ENCODE results near the gene LCT. TPM values are rescaled to one million over a fixed set of nuclear protein-coding genes. Genes with fewer than 3 reads are reported as not detected.

Gene LCT
- total and polyA plus RNA-seq, 2 of the 4 experiments (the other 2 are of a cell fraction), result under 0.01 TPM; not detected in 1

DNA sequence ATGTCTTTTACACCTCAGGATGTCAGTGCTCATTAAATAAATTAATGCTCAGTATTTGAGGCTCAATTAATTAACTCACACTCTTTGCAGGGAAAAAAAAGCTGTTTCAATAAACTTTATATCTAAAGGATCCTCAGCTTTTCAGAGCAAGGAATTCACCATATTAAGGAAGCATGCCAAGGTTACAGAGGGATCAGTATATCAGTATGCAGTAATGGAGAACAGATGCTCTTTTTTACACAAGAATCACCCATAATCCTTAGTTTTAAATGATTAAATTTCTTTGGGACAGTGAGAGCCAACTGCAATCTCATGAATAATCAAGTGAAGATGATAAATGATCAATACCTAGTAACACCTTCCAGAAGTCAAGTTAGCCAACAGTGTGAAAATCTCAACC is 14.9 kb upstream of the LCT start:
- in situ Hi-C loops (cut with MboI; ENCODE audit: low sequenced_read_pairs) (no loop called here), dilution Hi-C loops (cut with HindIII; ENCODE audit: low sequenced_read_pairs, unreplicated experiment) (no loop called here), intact Hi-C loops (cut with micrococcal nuclease) (no loop called here)
- H3K4me2 ChIP-seq (ENCODE audit: low read depth, low read length), result no peak overlapping the region
- no peak overlapping the region for H4K5ac ChIP-seq (ENCODE audit: low read depth, low read length)
- no TSS peak for BruUV-seq (replicated peaks)
- no peak overlapping the region for H3K56ac ChIP-seq (ENCODE audit: extremely low read depth, insufficient read depth, low read length)
- no peak overlapping the region for H2BK15ac ChIP-seq (ENCODE audit: low read depth, low read length)
- no peaks in the 10 kb centered on the region; the same call in 1 of the 2 replicates for H3K9me1 ChIP-seq (ENCODE audit: insufficient read depth, low read length)
- H2AK5ac ChIP-seq (ENCODE audit: low read depth, low read length), result no peak overlapping the region
- peaks cover 9% of the 10 kb centered on the region for H3K36me3 ChIP-seq (ENCODE audit: control insufficient read depth, insufficient read depth, low read length)
- no peak overlapping the region for H3K4ac ChIP-seq (ENCODE audit: low read depth, low read length)
- no peaks in the 10 kb centered on the region for H3K79me1 ChIP-seq (ENCODE audit: low read depth in 1 of 2, low read length in 2 of 2)
- no peaks in the 10 kb centered on the region for H3K27me3 ChIP-seq (ENCODE audit: control insufficient read depth, insufficient read depth, low read length)
- TF ChIP-seq, protein P1, sequence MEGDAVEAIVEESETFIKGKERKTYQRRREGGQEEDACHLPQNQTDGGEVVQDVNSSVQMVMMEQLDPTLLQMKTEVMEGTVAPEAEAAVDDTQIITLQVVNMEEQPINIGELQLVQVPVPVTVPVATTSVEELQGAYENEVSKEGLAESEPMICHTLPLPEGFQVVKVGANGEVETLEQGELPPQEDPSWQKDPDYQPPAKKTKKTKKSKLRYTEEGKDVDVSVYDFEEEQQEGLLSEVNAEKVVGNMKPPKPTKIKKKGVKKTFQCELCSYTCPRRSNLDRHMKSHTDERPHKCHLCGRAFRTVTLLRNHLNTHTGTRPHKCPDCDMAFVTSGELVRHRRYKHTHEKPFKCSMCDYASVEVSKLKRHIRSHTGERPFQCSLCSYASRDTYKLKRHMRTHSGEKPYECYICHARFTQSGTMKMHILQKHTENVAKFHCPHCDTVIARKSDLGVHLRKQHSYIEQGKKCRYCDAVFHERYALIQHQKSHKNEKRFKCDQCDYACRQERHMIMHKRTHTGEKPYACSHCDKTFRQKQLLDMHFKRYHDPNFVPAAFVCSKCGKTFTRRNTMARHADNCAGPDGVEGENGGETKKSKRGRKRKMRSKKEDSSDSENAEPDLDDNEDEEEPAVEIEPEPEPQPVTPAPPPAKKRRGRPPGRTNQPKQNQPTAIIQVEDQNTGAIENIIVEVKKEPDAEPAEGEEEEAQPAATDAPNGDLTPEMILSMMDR (conservative IDR thresholded peaks at IDR 0.05; ENCODE audit: low read depth, low read length), result no peak
- TF ChIP-seq RCOR1 (IDR thresholded peaks at IDR 0.05; ENCODE audit: insufficient replicate concordance, low read length) (no peak), POLR2A (IDR thresholded peaks at IDR 0.05; ENCODE audit: low read depth, low read length) (no peak), RFX5 (IDR thresholded peaks at IDR 0.05; ENCODE audit: low read depth, low read length) (no peak), MAFK (IDR thresholded peaks at IDR 0.05; ENCODE audit: low read depth, low read length) (no peak), RAD21 (IDR thresholded peaks at IDR 0.05; ENCODE audit: low read length) (no peak), NFE2L2 (IDR thresholded peaks at IDR 0.05; ENCODE audit: low read depth, low read length) (no peak), MAZ (IDR thresholded peaks at IDR 0.05; ENCODE audit: borderline replicate concordance, low read depth, low read length) (no peak)
- TF ChIP-seq, protein P2, sequence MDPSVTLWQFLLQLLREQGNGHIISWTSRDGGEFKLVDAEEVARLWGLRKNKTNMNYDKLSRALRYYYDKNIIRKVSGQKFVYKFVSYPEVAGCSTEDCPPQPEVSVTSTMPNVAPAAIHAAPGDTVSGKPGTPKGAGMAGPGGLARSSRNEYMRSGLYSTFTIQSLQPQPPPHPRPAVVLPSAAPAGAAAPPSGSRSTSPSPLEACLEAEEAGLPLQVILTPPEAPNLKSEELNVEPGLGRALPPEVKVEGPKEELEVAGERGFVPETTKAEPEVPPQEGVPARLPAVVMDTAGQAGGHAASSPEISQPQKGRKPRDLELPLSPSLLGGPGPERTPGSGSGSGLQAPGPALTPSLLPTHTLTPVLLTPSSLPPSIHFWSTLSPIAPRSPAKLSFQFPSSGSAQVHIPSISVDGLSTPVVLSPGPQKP (IDR thresholded peaks at IDR 0.05; ENCODE audit: borderline replicate concordance, low read depth, low read length), result no peak
- ChIA-PET CTCF (no interaction called here), POLR2A (ENCODE audit: unreplicated experiment) (no interaction called here)
- no peak overlapping the region for H2AK9ac ChIP-seq (replicated peaks; ENCODE audit: low read depth, low read length, poor library complexity)
- no peak overlapping the region for H4K8ac ChIP-seq (ENCODE audit: low read depth in 2 of 2, low read length in 2 of 2)
- no peaks in the 10 kb centered on the region for H4K20me1 ChIP-seq (ENCODE audit: insufficient read depth, low read length)
- H2BK120ac ChIP-seq (ENCODE audit: low read depth, low read length), result no peak overlapping the region
- H2AFZ ChIP-seq (replicated peaks; ENCODE audit: low read length, poor library complexity), result no peak overlapping the region
- H3K23ac ChIP-seq (ENCODE audit: low read depth, low read length), result no peak overlapping the region
- H3K18ac ChIP-seq (ENCODE audit: low read depth, low read length), result no peak overlapping the region
- 0 out of 2 replicates have a peak, but pooled peaks have one; percentile 35 for ATAC-seq (ENCODE audit: low read depth)
- H2BK5ac ChIP-seq (ENCODE audit: low read depth, low read length, poor library complexity, severe bottlenecking), result no peak overlapping the region
- peak; percentile 15 for DNase-seq
- no peak overlapping the region for H3K9ac ChIP-seq (ENCODE audit: low read depth, low read length)
- H3K27ac ChIP-seq (ENCODE audit: insufficient read depth, low read length), result no peak overlapping the region
- H2BK20ac ChIP-seq (ENCODE audit: low read depth, low read length), result no peak overlapping the region
- H3K4me1 ChIP-seq (ENCODE audit: control insufficient read depth, insufficient read depth, low read length), result no peaks in the 10 kb centered on the region; the same call in 1 of the 2 replicates
- H3K4me3 ChIP-seq (ENCODE audit: insufficient read depth, low read depth, low read length), result no peak overlapping the region
- no peak overlapping the region for H4K91ac ChIP-seq (ENCODE audit: insufficient read depth, low read depth, low read length)
- H3K14ac ChIP-seq (replicated peaks; ENCODE audit: low read depth, low read length), result no peak overlapping the region
- no peaks in the 10 kb centered on the region for H3K9me3 ChIP-seq (ENCODE audit: control insufficient read depth, insufficient read depth, low read length)

Data from IMR-90 (cell line).